IMR-90 (cell line): ENCODE results near the gene D2HGDH. TPM values are rescaled to one million over a fixed set of nuclear protein-coding genes. Genes with fewer than 3 reads are reported as not detected.
"Not testable (repeated sequence)": the region's sequence is repeated elsewhere in the genome, so short reads cannot be mapped to it uniquely, and the experiment has no call there.

ENCODE experiments used
- ATAC-seq: fragments of 200-7000 bp; cut with Tn5 transposase; 2 replicates; pipeline ENCODE4 v1.9.1; 2020; ENCODE audit warnings: low read depth, mild to moderate bottlenecking, moderate library complexity
- BruUV-seq: library from RNA; stranded (reverse); fragments of 400-500 nt; replicated peaks from 2 replicates; lab custom pipeline; 2021; lab: Mats Ljungman, UMichigan
- CTCF ChIA-PET: fragments of 300-600 bp; formaldehyde crosslinking; extraction: SDS; loops from one replicate; lab custom pipeline; 2021; ENCODE audit warnings: antibody characterized with exemption; lab: Yijun Ruan, JAX
- POLR2A ChIA-PET: fragments of 300-600 bp; sonication (Branson Sonifier 250); formaldehyde crosslinking; loops from one replicate; lab custom pipeline; 2022; ENCODE audit warnings: antibody characterized with exemption; ENCODE audit not compliant: unreplicated experiment; lab: Charles Lee
- DNase-seq: peaks from one replicate; pipeline ENCODE4 v3.0.0; 2013
- H2AFZ ChIP-seq: replicated peaks from 2 replicates; pipeline ENCODE3; 2013; ENCODE audit warnings: low read length, mild to moderate bottlenecking; ENCODE audit not compliant: poor library complexity
- H2AK5ac ChIP-seq: 2 replicates; pipeline ENCODE4 v1.6.1; 2013; ENCODE audit warnings: low read depth, low read length, inconsistent platforms
- H2AK9ac ChIP-seq: replicated peaks from 2 replicates; pipeline ENCODE3; 2013; ENCODE audit warnings: mild to moderate bottlenecking, low read depth, low read length, moderate library complexity; ENCODE audit not compliant: poor library complexity
- H2BK120ac ChIP-seq: 2 replicates; pipeline ENCODE4 v1.6.1; 2013; ENCODE audit warnings: low read depth, low read length, inconsistent platforms
- H2BK15ac ChIP-seq: 3 replicates; pipeline ENCODE4 v1.6.1; 2013; ENCODE audit warnings: low read depth, low read length, inconsistent platforms
- H2BK20ac ChIP-seq: 2 replicates; pipeline ENCODE4 v1.6.1; 2013; ENCODE audit warnings: low read depth, mild to moderate bottlenecking, inconsistent platforms, low read length, moderate library complexity
- H2BK5ac ChIP-seq: 2 replicates; pipeline ENCODE4 v1.6.1; 2013; ENCODE audit warnings: mild to moderate bottlenecking, low read depth, low read length, inconsistent platforms; ENCODE audit not compliant: poor library complexity, severe bottlenecking
- H3K14ac ChIP-seq: replicated peaks from 2 replicates; pipeline ENCODE4 v1.6.1; 2013; ENCODE audit warnings: low read depth, low read length, inconsistent platforms
- H3K18ac ChIP-seq: 2 replicates; pipeline ENCODE4 v1.6.1; 2013; ENCODE audit warnings: low read depth, low read length, control low read depth
- H3K23ac ChIP-seq: 2 replicates; pipeline ENCODE4 v1.6.1; 2013; ENCODE audit warnings: low read depth, low read length, inconsistent platforms
- H3K27ac ChIP-seq: 2 replicates; pipeline ENCODE4 v1.5.1; 2013; ENCODE audit warnings: mild to moderate bottlenecking, control low read depth, low read length; ENCODE audit not compliant: insufficient read depth
- H3K27me3 ChIP-seq: 2 replicates; pipeline ENCODE4 v1.6.1; 2013; ENCODE audit warnings: low read length; ENCODE audit not compliant: control insufficient read depth, insufficient read depth
- H3K36me3 ChIP-seq: 2 replicates; pipeline ENCODE4 v1.6.1; 2013; ENCODE audit warnings: low read length, mixed read lengths; ENCODE audit not compliant: control insufficient read depth, insufficient read depth
- H3K4ac ChIP-seq: 2 replicates; pipeline ENCODE4 v1.6.1; 2013; ENCODE audit warnings: low read depth, low read length, inconsistent platforms
- H3K4me1 ChIP-seq: 2 replicates; pipeline ENCODE4 v1.6.1; 2013; ENCODE audit warnings: low read length, mixed read lengths; ENCODE audit not compliant: control insufficient read depth, insufficient read depth
- H3K4me2 ChIP-seq: 2 replicates; pipeline ENCODE4 v1.6.1; 2013; ENCODE audit warnings: low read depth, mild to moderate bottlenecking, control low read depth, low read length, moderate library complexity
- H3K4me3 ChIP-seq: 2 replicates; pipeline ENCODE4 v1.5.1; 2013; ENCODE audit warnings: low read depth, mild to moderate bottlenecking, control low read depth, low read length, moderate library complexity; ENCODE audit not compliant: insufficient read depth
- H3K56ac ChIP-seq: 2 replicates; pipeline ENCODE4 v1.6.1; 2013; ENCODE audit warnings: low read length, inconsistent platforms; ENCODE audit not compliant: insufficient read depth; ENCODE audit errors: extremely low read depth
- H3K79me1 ChIP-seq, 2 experiments: 2 replicates each; pipeline ENCODE4 v1.6.1; 2013; ENCODE audit warnings: low read length in 2 of 2, inconsistent platforms in 1 of 2, low read depth in 1 of 2
- H3K9ac ChIP-seq: 2 replicates; pipeline ENCODE4 v1.6.1; 2013; ENCODE audit warnings: low read depth, low read length, control low read depth
- H3K9me1 ChIP-seq: 2 replicates; pipeline ENCODE4 v1.6.1; 2013; ENCODE audit warnings: low read length, inconsistent platforms; ENCODE audit not compliant: insufficient read depth
- H3K9me3 ChIP-seq: 2 replicates; pipeline ENCODE4 v1.6.1; 2013; ENCODE audit warnings: low read length; ENCODE audit not compliant: control insufficient read depth, insufficient read depth
- H4K20me1 ChIP-seq: 2 replicates; pipeline ENCODE4 v1.6.1; 2013; ENCODE audit warnings: low read length, inconsistent platforms; ENCODE audit not compliant: insufficient read depth
- H4K5ac ChIP-seq: 2 replicates; pipeline ENCODE4 v1.6.1; 2013; ENCODE audit warnings: mild to moderate bottlenecking, low read depth, low read length, control low read depth
- H4K8ac ChIP-seq, 2 experiments: 2 replicates each; pipeline ENCODE4 v1.6.1; 2013; ENCODE audit warnings: low read depth in 2 of 2, low read length in 2 of 2, control low read depth in 1 of 2, inconsistent platforms in 1 of 2
- H4K91ac ChIP-seq: 2 replicates; pipeline ENCODE4 v1.6.1; 2013; ENCODE audit warnings: low read depth, low read length, inconsistent platforms; ENCODE audit not compliant: insufficient read depth
- WGBS, 2 experiments: methylation state at CpG; one replicate each; pipeline versions ENCODE4 v1.1.5 to v1.1.7; 2013; ENCODE audit warnings: missing lambda C conversion rate in 2 of 2; ENCODE audit not compliant: insufficient read length in 1 of 2; ENCODE audit errors: extremely low coverage in 2 of 2; 5-methylcytosine and 5-hydroxymethylcytosine counted together
- dilution Hi-C: fragments of 300-500 bp; cut with HindIII; formaldehyde crosslinking; loops from one replicate; pipeline ENCODE4 v1.14.3; 2018; ENCODE audit warnings: low sequenced_read_pairs; ENCODE audit not compliant: unreplicated experiment
- in situ Hi-C: fragments of 300-500 bp; cut with MboI; formaldehyde crosslinking; loops from 3 replicates; pipeline ENCODE4 v1.14.3; 2019; ENCODE audit warnings: low sequenced_read_pairs, inconsistent platforms, mixed read lengths
- intact Hi-C: fragments of 100-400 bp; cut with micrococcal nuclease; formaldehyde crosslinking; loops from 2 replicates; pipeline ENCODE4 v1.10.0; 2022
- polyA plus RNA-seq, 3 experiments: library from polyadenylated mRNA; depleted of rRNA; stranded (reverse); fragments of >200 nt; gene quantifications; 2 replicates each; pipeline ENCODE4 v1.2.3, GENCODE V29; 2012; ENCODE audit warnings: low replicate concordance in 1 of 3
- total RNA-seq: library from RNA; depleted of rRNA; stranded (reverse); fragments of >200 nt; gene quantifications from 2 replicates; pipeline ENCODE4 v1.2.3, GENCODE V29; 2012

D2HGDH gene
- total and polyA plus RNA-seq, 2 of the 4 experiments (the other 2 are of a cell fraction) = 6.3 to 22.1 TPM

DNA sequence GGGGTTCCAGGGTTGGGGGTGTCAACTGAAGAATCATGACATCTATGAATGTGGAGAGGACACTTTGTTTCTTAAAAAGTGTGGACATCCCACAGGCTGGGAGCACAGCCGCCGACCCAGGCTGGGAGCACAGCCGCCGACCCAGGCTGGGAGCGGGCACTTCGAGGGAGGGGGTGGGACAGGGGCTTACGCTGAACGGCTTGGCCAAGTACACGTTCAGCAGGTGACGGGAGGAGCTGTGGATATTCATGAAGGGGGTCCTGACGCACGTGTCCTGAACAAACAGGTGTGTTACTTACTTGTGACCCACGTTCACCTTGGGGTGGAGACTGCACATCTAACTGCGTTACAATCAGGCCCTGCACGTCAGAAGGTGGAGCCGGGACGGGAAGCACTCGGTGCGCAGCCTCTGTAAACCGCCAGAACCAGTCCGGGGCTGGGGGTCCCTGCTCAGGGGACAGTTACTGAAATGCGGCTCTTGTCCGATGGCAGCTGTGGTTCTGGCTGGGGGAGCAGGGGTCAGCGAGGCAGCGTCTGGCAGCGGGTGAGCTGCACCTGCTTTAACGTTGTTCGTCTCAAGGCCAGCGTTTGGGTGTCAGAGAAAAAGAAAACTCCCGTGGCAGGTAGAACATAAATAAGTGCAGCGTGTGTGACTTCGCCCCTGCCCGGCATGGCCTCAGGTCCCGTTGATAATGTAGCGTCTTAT is 65.9 kb downstream of the D2HGDH start:
- H3K9me3 ChIP-seq, H2AFZ ChIP-seq, H3K9ac ChIP-seq, H3K79me1 ChIP-seq, in situ Hi-C loops, H3K18ac ChIP-seq, H4K8ac ChIP-seq, H3K23ac ChIP-seq, H2AK5ac ChIP-seq, H3K4me3 ChIP-seq, CTCF ChIA-PET, H4K20me1 ChIP-seq, H3K9me1 ChIP-seq, dilution Hi-C loops, DNase-seq, H3K14ac ChIP-seq, H3K4me1 ChIP-seq, H4K91ac ChIP-seq, H2BK5ac ChIP-seq, BruUV-seq, H2BK120ac ChIP-seq, POLR2A ChIA-PET, H2BK15ac ChIP-seq, H3K56ac ChIP-seq, intact Hi-C loops, H2BK20ac ChIP-seq, H2AK9ac ChIP-seq, H3K27ac ChIP-seq, H3K4me2 ChIP-seq, H3K4ac ChIP-seq, ATAC-seq, H3K36me3 ChIP-seq, H4K5ac ChIP-seq: not testable (repeated sequence)
- peaks cover 32% of the 10 kb centered on the region for H3K27me3 ChIP-seq
- 73% methylated on average over 10 of the region's 35 CpGs; no CpG with 5 or more reads in 1 of the 2 experiments for WGBS, 2 experiments
